Neural progenitor cell (in vitro differentiated cells): Measurements from ENCODE around the gene TFCP2L1.

ENCODE experiments used
- CTCF ChIP-seq: fragments of 200-600 bp; sonication (generic); IDR thresholded peaks from 2 replicates; pipeline ENCODE4 v1.5.1; 2017; ENCODE audit warnings: antibody characterized with exemption, mild to moderate bottlenecking
- EZH2 ChIP-seq: fragments of 200-600 bp; sonication (generic); IDR thresholded peaks from 2 replicates; pipeline ENCODE4 v1.6.1; 2017; ENCODE audit warnings: antibody characterized with exemption, mild to moderate bottlenecking, moderate library complexity
- EZH2phosphoT487 ChIP-seq: fragments of 200-600 bp; sonication (generic); IDR thresholded peaks from 2 replicates; pipeline ENCODE4 v1.6.1; 2017; ENCODE audit warnings: antibody characterized with exemption

- TF ChIP-seq CTCF, result no peak
- TF ChIP-seq EZH2, result no peak
- no peak for TF ChIP-seq EZH2phosphoT487
Measured at GRCh38 chr2:121175326-121175725, 109.7 kb downstream of the TFCP2L1 start.
